ENCODE measurements around the gene YTHDF1.
"Not testable (repeated sequence)": the region's sequence is repeated elsewhere in the genome, so short reads cannot be mapped to it uniquely, and the experiment has no call there.

The YTHDF1 gene

GRCh38 chr20:63216041-63216848, at the start of gene YTHDF1:
YTHDF1 (minus strand) TSS chr20:63216131; CDS start chr20:63215892, 239 bp downstream.
- DNase-seq: peak; percentile 96 to 98

GRCh38 chr20:63264519-63264918, 48.6 kb upstream of the YTHDF1 start:
- no peak for DNase-seq

DNA sequence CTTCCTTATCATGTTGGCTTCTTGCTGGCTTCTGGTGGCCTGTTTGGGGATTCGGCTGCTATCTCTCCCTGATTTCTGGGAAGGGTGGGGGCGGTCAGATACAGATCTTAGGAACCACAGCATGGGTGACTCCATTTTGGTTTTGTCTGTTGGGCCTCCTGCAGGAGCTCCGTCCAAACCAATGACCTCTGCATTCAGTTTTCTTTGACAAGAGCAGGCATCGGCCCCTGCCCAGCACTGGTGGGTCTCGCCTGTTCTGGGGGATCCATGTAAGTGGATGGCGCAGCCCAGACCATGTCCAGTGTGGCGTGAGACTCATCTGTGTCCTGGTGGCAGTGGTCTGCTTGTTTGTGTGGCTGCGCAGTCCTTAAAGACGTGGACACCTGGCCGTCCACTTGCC, 48.1 kb upstream of the YTHDF1 start:
- no peak for DNase-seq

DNA sequence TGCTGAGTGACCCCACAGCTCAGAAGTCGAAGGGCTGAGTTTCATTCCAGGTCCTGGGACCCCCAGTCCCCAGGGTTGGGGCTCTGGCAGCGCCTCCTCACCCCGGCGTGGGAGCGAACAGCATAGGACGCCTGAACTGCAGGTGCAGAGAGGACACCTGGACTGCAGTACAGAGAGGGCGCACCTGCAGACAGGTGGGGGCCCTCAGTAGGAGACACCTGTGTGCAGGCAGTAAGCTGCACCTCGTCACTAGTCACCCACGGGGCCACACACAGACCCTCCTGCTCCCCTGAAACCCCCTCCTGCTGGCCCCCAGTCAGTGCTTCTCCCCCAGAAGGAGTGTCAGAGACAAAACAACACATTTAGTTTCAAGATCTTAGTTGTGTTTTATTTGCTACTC, 46.9 kb upstream of the YTHDF1 start:
- no peak for DNase-seq

GRCh38 chr20:63261795-63262528, 46.0 kb upstream of the YTHDF1 start:
- DNase-seq: no peak

DNA sequence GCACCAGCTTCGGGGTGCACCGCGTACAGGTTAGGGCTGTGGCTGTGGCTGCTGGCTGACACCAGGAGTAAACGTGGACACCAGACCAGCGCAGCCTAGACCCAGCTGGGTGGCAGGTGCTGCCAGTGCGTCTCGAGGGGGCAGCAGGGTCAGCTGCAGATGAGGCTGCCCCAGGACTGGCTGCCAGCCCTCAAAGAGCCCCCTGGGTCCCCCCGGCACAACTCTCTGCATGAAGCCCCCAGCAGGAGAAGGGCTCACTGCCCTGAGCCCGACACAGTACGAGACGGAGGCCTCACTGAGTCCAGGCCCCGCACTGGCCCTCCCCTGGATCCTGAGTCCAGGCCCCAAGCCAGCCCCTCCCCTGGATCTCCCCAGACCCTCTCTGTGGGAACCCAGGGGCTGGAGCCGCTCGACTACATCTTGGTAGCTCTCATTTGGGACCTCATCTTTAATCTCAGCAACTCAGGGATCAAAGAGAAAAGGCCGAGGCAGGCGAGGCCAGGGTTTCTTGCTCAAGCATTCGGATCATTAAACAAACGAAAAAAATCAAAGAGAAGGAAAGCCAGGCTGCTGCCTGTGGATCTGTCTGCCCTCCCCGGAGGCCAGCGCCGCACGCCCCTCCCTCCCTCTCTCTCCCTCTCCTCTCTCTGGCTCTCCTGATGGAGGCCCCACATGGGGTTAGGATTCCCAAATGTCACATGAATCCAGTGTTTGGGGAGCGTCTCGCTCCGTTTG, 45.3 kb upstream of the YTHDF1 start:
- DNase-seq: no peak

GRCh38 chr20:63260521-63260920, 44.6 kb upstream of the YTHDF1 start:
- DNase-seq: no peak

GRCh38 chr20:63259734-63260460, 44.0 kb upstream of the YTHDF1 start:
- DNase-seq: no peak

DNA sequence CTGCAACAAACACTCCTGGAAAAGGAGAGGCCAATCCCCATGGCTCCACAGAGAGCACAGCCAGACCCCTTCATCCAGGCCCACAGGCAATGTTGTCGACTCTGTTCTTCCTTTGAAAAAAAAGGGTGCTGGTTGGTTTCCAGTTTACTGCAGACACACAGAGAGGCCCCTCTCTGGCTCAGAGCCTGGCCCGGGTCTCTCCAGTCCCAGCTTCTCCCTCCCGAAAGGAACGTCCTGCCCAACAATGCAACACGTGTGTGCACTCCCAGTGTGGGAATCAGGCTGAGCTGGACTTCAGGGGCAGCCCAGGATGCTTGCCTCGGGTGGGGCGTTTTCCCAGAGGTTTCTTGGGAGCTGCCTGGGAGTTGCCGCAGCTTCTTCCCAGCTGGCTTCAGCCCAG, 42.9 kb upstream of the YTHDF1 start:
- DNase-seq: no peak

DNA sequence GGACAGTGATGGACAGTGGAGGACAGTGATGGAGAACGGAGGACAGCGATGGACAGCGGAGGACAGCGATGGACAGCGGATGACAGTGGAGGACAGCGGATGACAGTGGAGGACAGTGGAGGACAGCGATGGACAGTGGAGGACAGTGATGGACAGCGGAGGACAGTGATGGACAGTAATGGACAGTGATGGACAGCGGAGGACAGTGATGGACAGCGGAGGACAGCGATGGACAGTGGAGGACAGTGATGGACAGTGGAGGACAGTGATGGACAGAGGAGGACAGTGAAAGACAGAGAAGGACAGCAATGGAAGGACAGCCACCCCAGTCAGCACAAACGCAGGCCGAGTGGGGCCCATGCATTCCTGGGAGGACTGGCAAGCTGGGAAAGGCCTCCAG, 41.7 kb upstream of the YTHDF1 start:
- DNase-seq: no peak

- DNase-seq: no peak
These were observed 41.0 kb upstream of the YTHDF1 start for GRCh38 chr20:63256954-63257353.

GRCh38 chr20:63255931-63256704, 40.2 kb upstream of the YTHDF1 start:
- DNase-seq: no peak

- peak; percentile 21 to 62 for DNase-seq
These were observed 38.9 kb upstream of the YTHDF1 start for GRCh38 chr20:63254606-63255384.

GRCh38 chr20:63254232-63254605, 38.3 kb upstream of the YTHDF1 start, which contains the start of gene NKAIN4:
NKAIN4 (minus strand) TSS chr20:63254463; CDS start chr20:63254450, 13 bp downstream.
- no peak for DNase-seq

GRCh38 chr20:63253438-63254231, 37.7 kb upstream of the YTHDF1 start:
- DNase-seq: no peak

DNA sequence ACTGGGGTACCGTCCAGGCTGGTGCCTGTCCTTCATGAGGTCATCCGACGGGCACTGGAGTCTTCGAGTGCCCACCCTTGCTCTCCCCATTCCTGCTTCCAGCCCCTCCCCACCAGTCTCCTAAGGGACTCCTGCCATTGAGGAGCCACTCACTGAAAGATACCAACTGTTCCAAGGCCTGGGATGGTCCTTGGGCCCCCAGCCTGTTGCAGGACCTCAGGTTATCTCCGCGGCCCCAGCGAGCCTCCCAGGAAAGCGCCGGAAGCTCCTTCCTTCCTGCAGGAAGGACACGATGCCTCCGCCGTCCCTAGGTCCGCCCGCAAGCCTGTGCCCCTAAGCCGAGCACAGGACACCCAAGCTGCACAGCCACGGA, 37.1 kb upstream of the YTHDF1 start:
- no peak for DNase-seq

DNA sequence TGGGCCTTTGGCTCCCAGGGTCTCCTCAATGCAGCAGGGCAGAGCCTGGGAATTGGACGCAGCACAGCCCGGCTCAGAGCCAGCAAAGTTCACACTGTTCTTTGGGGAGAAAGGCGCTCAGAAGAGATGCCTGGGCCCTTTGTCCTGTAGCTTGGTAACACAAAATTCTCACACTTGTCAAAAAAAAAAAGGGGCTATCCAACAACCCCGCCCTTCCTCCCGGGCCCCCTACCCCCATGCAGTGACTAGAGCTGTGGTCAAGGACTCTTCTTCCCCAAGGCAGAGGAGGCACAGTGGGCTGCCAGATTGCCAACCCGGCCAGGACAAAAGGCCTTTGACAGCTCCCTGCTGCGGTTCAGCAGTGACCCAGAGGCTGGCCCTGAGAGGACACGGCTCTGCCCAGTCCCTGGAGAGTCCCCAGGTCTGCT, 36.4 kb upstream of the YTHDF1 start:
- DNase-seq: no peak

DNA sequence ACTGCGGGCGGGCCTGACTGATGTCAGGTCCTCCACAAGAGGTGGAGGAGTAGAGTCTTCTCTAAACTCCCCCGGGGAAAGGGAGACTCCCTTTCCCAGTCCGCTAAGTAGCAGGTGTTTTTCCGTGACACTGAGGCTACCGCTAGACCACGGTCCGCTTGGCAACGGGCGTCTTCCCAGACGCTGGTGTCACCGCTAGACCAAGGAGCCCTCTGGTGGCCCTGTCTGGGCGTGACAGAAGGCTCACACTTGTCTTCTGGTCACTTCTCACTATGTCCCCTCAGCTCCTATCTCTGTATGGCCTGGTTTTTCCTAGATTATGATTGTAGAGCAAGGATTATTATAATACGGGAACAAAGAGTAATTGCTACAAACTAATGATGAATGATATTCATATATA, 35.4 kb upstream of the YTHDF1 start:
- not testable (repeated sequence) for DNase-seq

GRCh38 chr20:63249891-63250290, 34.0 kb upstream of the YTHDF1 start:
- no peak for DNase-seq

Measured in NCI-H1930 (cell line).